Measurements from ENCODE around the gene FPR3. TPM values are rescaled to one million over a fixed set of nuclear protein-coding genes. Genes with fewer than 3 reads are reported as not detected.

Gene FPR3
- polyA plus RNA-seq, 1 donor from 2014 or later = not detected

DNA sequence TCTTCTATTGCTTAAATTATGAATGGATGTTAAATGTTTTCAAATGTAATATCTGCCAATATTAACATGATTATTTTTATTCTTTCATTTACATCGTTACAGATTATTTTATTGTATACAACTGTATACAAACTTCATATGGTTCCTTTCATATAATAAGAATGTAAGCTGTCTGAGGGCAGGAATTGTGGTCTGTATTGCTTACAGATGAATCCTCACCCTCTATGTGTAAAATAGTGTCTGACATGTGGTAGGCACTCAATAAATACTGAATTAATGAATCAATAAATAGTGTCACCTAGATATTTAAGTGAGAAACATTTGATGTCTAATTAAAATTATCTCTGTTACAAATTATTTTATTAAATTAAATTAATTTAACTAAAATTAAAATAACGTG lies 7.8 kb downstream of the FPR3 start:
- no peak for TF ChIP-seq RAD21 (conservative IDR thresholded peaks at IDR 0.05)
- TF ChIP-seq MXI1 (conservative IDR thresholded peaks at IDR 0.05; ENCODE audit: poor library complexity, severe bottlenecking) = no peak
- no peak for TF ChIP-seq POLR2AphosphoS5 (IDR thresholded peaks at IDR 0.05)
- TF ChIP-seq EZH2 (IDR thresholded peaks at IDR 0.05; ENCODE audit: borderline replicate concordance, insufficient read depth, low read length, poor library complexity, severe bottlenecking) = no peak
- TF ChIP-seq SMC3 (conservative IDR thresholded peaks at IDR 0.05; ENCODE audit: poor library complexity) = no peak
- TF ChIP-seq TAF1 (IDR thresholded peaks at IDR 0.05; ENCODE audit: low read depth) = no peak
- TF ChIP-seq, protein P1, sequence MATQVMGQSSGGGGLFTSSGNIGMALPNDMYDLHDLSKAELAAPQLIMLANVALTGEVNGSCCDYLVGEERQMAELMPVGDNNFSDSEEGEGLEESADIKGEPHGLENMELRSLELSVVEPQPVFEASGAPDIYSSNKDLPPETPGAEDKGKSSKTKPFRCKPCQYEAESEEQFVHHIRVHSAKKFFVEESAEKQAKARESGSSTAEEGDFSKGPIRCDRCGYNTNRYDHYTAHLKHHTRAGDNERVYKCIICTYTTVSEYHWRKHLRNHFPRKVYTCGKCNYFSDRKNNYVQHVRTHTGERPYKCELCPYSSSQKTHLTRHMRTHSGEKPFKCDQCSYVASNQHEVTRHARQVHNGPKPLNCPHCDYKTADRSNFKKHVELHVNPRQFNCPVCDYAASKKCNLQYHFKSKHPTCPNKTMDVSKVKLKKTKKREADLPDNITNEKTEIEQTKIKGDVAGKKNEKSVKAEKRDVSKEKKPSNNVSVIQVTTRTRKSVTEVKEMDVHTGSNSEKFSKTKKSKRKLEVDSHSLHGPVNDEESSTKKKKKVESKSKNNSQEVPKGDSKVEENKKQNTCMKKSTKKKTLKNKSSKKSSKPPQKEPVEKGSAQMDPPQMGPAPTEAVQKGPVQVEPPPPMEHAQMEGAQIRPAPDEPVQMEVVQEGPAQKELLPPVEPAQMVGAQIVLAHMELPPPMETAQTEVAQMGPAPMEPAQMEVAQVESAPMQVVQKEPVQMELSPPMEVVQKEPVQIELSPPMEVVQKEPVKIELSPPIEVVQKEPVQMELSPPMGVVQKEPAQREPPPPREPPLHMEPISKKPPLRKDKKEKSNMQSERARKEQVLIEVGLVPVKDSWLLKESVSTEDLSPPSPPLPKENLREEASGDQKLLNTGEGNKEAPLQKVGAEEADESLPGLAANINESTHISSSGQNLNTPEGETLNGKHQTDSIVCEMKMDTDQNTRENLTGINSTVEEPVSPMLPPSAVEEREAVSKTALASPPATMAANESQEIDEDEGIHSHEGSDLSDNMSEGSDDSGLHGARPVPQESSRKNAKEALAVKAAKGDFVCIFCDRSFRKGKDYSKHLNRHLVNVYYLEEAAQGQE (IDR thresholded peaks at IDR 0.05; ENCODE audit: borderline replicate concordance) = no peak
- TF ChIP-seq EP300 (conservative IDR thresholded peaks at IDR 0.05; ENCODE audit: poor library complexity, severe bottlenecking) = no peak
- TF ChIP-seq, protein P2, sequence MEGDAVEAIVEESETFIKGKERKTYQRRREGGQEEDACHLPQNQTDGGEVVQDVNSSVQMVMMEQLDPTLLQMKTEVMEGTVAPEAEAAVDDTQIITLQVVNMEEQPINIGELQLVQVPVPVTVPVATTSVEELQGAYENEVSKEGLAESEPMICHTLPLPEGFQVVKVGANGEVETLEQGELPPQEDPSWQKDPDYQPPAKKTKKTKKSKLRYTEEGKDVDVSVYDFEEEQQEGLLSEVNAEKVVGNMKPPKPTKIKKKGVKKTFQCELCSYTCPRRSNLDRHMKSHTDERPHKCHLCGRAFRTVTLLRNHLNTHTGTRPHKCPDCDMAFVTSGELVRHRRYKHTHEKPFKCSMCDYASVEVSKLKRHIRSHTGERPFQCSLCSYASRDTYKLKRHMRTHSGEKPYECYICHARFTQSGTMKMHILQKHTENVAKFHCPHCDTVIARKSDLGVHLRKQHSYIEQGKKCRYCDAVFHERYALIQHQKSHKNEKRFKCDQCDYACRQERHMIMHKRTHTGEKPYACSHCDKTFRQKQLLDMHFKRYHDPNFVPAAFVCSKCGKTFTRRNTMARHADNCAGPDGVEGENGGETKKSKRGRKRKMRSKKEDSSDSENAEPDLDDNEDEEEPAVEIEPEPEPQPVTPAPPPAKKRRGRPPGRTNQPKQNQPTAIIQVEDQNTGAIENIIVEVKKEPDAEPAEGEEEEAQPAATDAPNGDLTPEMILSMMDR (IDR thresholded peaks at IDR 0.05; ENCODE audit: poor library complexity, severe bottlenecking) = no peak
- H3K4me2 ChIP-seq (ENCODE audit: low read length) = no peak overlapping the region
- H3F3A ChIP-seq (ENCODE audit: insufficient read depth, low read length, poor library complexity, severe bottlenecking) = no peaks in the 10 kb centered on the region
- no peak overlapping the region for H3K4me3 ChIP-seq (ENCODE audit: low read length)
- H3K79me2 ChIP-seq (replicated peaks; ENCODE audit: insufficient read depth, low read length) = no peaks in the 10 kb centered on the region
- H3K9ac ChIP-seq (ENCODE audit: low read length) = no peak overlapping the region
- no peak overlapping the region for H3K27ac ChIP-seq (ENCODE audit: low read length)
- H3K36me3 ChIP-seq (ENCODE audit: insufficient read depth, low read length) = no peaks in the 10 kb centered on the region
- H2AFZ ChIP-seq (ENCODE audit: low read depth, low read length) = no peak overlapping the region
- no peaks in the 10 kb centered on the region for H3K9me3 ChIP-seq (ENCODE audit: low read length)
- no peaks in the 10 kb centered on the region for H3K27me3 ChIP-seq (ENCODE audit: insufficient read depth, low read depth, low read length)
- H4K20me1 ChIP-seq (ENCODE audit: insufficient read depth) = no peaks in the 10 kb centered on the region
- H3K9me2 ChIP-seq (ENCODE audit: insufficient read depth, low read length) = no peaks in the 10 kb centered on the region

DNA sequence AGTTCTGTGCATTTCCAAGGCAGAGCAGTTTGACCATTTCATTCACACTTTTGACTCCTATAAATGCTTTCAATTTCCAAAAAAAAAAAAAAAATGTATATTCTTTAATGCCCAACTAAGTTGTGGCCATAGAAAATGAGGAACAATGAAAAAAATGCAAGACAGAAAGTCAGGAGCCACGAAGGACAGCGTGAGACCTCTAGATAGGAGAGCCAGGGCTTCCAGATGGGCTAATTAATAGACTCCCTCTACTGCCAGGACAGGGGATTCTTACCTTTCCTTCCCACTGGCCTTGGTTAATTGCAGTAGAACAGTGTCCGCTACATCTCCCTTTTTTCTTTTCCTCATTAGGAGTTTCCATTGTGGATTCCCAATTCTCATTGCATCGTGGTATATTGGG lies 8.6 kb downstream of the FPR3 start:
- Histone ChIP-seq H3K36me3 (ENCODE audit: insufficient read depth, low read length) (no peaks in the 10 kb centered on the region), H4K20me1 (ENCODE audit: insufficient read depth) (no peaks in the 10 kb centered on the region), H3K9ac (ENCODE audit: low read length) (no peak overlapping the region), H3K27me3 (ENCODE audit: insufficient read depth, low read depth, low read length) (no peaks in the 10 kb centered on the region), H3K79me2 (replicated peaks; ENCODE audit: insufficient read depth, low read length) (no peaks in the 10 kb centered on the region), H3K4me2 (ENCODE audit: low read length) (no peak overlapping the region), H3K9me2 (ENCODE audit: insufficient read depth, low read length) (no peaks in the 10 kb centered on the region), H2AFZ (ENCODE audit: low read depth, low read length) (no peak overlapping the region), H3F3A (ENCODE audit: insufficient read depth, low read length, poor library complexity, severe bottlenecking) (no peaks in the 10 kb centered on the region), H3K27ac (ENCODE audit: low read length) (no peak overlapping the region), H3K4me3 (ENCODE audit: low read length) (no peak overlapping the region), H3K9me3 (ENCODE audit: low read length) (no peaks in the 10 kb centered on the region)
- TF ChIP-seq, protein P1 (IDR thresholded peaks at IDR 0.05; ENCODE audit: borderline replicate concordance) = no peak
- TF ChIP-seq TAF1 (IDR thresholded peaks at IDR 0.05; ENCODE audit: low read depth) = no peak

All from neural cell (in vitro differentiated cells).